Tibial nerve (tissue), 4 donors: Measurements from ENCODE around the gene TRABD2A. TPM values are rescaled to one million over a fixed set of nuclear protein-coding genes. Genes with fewer than 3 reads are reported as not detected.
"Not testable (repeated sequence)": the region's sequence is repeated elsewhere in the genome, so short reads cannot be mapped to it uniquely, and the experiment has no call there.

Experiments used
- DNase-seq, 2 donors: peaks; one replicate each; pipeline ENCODE4 v3.0.0-alpha.2; 2019; ENCODE audit warnings: low spot score in 2 of 2
- H3K27ac ChIP-seq, 4 donors: fragments of 200-600 bp; sonication (generic) in 3 of 4; one replicate each; pipeline ENCODE4 v1.5.1; 2017 to 2019; ENCODE audit warnings: mild to moderate bottlenecking in 1 of 4
- H3K27me3 ChIP-seq, 2 donors: fragments of 200-600 bp; sonication (generic) in 1 of 2; one replicate each; pipeline versions ENCODE4 v1.5.1 to v1.6.0; 2017 to 2019
- H3K36me3 ChIP-seq, 3 donors: fragments of 200-600 bp; sonication (generic); one replicate each; pipeline ENCODE4 v1.5.1; 2018 to 2019
- H3K4me1 ChIP-seq, 4 donors: fragments of 200-600 bp; sonication (generic) in 3 of 4; one replicate each; pipeline ENCODE4 v1.5.1; 2017 to 2019
- H3K4me3 ChIP-seq, 4 donors: fragments of 200-600 bp; sonication (generic) in 3 of 4; one replicate each; pipeline ENCODE4 v1.5.1; 2017 to 2019; ENCODE audit warnings: mild to moderate bottlenecking in 1 of 4, moderate library complexity in 1 of 4
- H3K9me3 ChIP-seq, 4 donors: fragments of 200-600 bp; sonication (generic) in 3 of 4; one replicate each; pipeline ENCODE4 v1.5.1; 2017 to 2019
- CTCF ChIP-seq, 5 experiments: fragments of 200-600 bp in 3 of 5; fragments of 450-650 bp in 2 of 5; sonication (generic) in 3 of 5; IDR thresholded peaks; one replicate each; pipeline ENCODE4 v1.5.1; 2016 to 2019; ENCODE audit warnings: antibody characterized with exemption in 5 of 5, mild to moderate bottlenecking in 3 of 5, moderate library complexity in 2 of 5
- EP300 ChIP-seq, 2 donors: sonication (generic); formaldehyde crosslinking; IDR thresholded peaks; one replicate each; pipeline ENCODE4 v1.6.1; 2017; ENCODE audit warnings: antibody characterized with exemption in 2 of 2, mild to moderate bottlenecking in 1 of 2
- POLR2A ChIP-seq, 2 donors: fragments of 450-650 bp; IDR thresholded peaks; one replicate each; pipeline ENCODE4 v1.6.1; 2017; ENCODE audit warnings: antibody characterized with exemption in 2 of 2, mild to moderate bottlenecking in 2 of 2, moderate library complexity in 2 of 2
- WGBS, 2 donors: methylation state at CpG; one replicate each; pipeline ENCODE4 v1.1.5; 2018; 5-methylcytosine and 5-hydroxymethylcytosine counted together
- total RNA-seq, 4 donors: library from RNA; depleted of rRNA; stranded (reverse); fragments of >200 nt; gene quantifications; one replicate each; pipeline ENCODE4 v1.1.0, GENCODE V29; 2016

TRABD2A gene
- total RNA-seq, 4 donors from 2014 or later, result 0.98 to 6.3 (median 1.7) TPM; not detected in 1

GRCh38 chr2:84875213-84875560 is 5.7 kb downstream of the TRABD2A start:
- peaks cover 0 to 8% (median 3%) of the 10 kb centered on the region in 4 donors for H3K4me1 ChIP-seq
- no peaks in the 10 kb centered on the region for H3K9me3 ChIP-seq
- TF ChIP-seq CTCF (IDR thresholded peaks at IDR 0.05), result no peak
- no peak for TF ChIP-seq POLR2A (IDR thresholded peaks at IDR 0.05)
- TF ChIP-seq EP300 (IDR thresholded peaks at IDR 0.05), result no peak
- H3K4me3 ChIP-seq, result no peak overlapping the region
- 55 to 64% methylated on average over 4 of the region's 4 CpGs for WGBS, 2 donors
- peaks cover 0 to 5% of the 10 kb centered on the region in 2 donors for H3K27me3 ChIP-seq
- no peak for DNase-seq
- H3K27ac ChIP-seq, result no peak overlapping the region
- H3K36me3 ChIP-seq, result no peaks in the 10 kb centered on the region

DNA sequence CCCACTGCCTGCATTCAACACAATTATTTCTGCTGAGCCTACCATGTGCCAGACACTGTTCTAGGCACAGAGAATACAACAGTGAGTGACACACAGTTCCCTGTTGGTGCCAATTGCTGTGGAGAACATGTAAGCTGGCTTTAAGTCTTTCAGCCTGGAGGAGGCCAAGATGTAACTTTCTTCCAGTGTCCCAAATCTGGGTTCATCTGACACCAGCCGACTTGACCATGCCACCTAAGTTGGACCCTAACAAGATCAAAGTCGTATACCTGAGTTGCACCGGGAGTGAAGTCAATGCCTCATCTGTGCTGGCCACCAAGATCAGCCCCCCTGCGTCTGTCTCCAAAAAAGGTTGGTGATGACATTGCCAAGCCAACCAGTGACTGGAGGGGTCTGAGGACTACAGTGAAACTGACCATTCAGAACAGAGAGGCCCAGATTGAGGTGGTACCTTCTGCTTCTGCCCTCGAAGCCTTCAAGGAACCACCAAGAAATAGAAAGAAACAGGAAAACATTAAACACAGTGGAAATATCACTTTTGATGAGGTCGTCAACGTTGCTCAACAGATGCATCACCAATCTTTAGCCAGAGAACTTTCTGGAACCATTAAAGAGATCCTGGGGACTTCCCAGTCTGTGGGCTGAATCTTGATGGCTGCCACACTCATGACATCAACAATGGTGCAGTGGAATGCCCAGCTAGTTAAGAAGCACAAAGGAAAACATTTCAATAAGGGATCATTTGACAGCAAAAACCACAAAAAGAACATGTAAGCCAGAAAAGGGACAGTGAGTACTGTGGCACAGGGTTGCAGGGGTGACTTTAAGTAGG is 6.3 kb downstream of the TRABD2A start:
- peaks cover 0 to 2% (median 0%) of the 10 kb centered on the region in 4 donors for H3K4me1 ChIP-seq
- 84 to 92% methylated on average over 7 of the region's 7 CpGs for WGBS, 2 donors
- H3K27ac ChIP-seq, result no peak overlapping the region
- TF ChIP-seq CTCF (IDR thresholded peaks at IDR 0.05) (no peak), EP300 (IDR thresholded peaks at IDR 0.05) (no peak), POLR2A (IDR thresholded peaks at IDR 0.05) (no peak)
- H3K9me3 ChIP-seq, result no peaks in the 10 kb centered on the region
- no peak overlapping the region for H3K4me3 ChIP-seq
- no peak for DNase-seq
- H3K27me3 ChIP-seq, result no peaks in the 10 kb centered on the region
- H3K36me3 ChIP-seq, result no peaks in the 10 kb centered on the region

GRCh38 chr2:84873350-84873749 is 7.5 kb downstream of the TRABD2A start:
- H3K27ac ChIP-seq, result no peak overlapping the region
- WGBS, 2 donors, result 83 to 90% methylated on average over 5 of the region's 5 CpGs
- TF ChIP-seq EP300 (IDR thresholded peaks at IDR 0.05) (no peak), POLR2A (IDR thresholded peaks at IDR 0.05) (no peak), CTCF (IDR thresholded peaks at IDR 0.05) (no peak)

GRCh38 chr2:84872691-84873090 is 8.2 kb downstream of the TRABD2A start:
- DNase-seq, result not testable (repeated sequence)

More at GRCh38 chr2:84873350-84873749, 7.5 kb downstream of the TRABD2A start:
- H3K4me3 ChIP-seq, result no peak overlapping the region
- H3K9me3 ChIP-seq, result no peaks in the 10 kb centered on the region
- no peaks in the 10 kb centered on the region for H3K36me3 ChIP-seq
- H3K4me1 ChIP-seq, result no peaks in the 10 kb centered on the region
- no peaks in the 10 kb centered on the region for H3K27me3 ChIP-seq
- DNase-seq, result no peak

GRCh38 chr2:84870306-84870705 is 10.6 kb downstream of the TRABD2A start:
- WGBS, 2 donors, result 84 to 90% methylated on average over 6 to 11 of the region's 11 CpGs
- H3K27ac ChIP-seq, result no peak overlapping the region
- no peak overlapping the region for H3K4me3 ChIP-seq
- no peaks in the 10 kb centered on the region for H3K27me3 ChIP-seq
- no peaks in the 10 kb centered on the region for H3K9me3 ChIP-seq
- DNase-seq, result no peak
- no peak for TF ChIP-seq POLR2A (IDR thresholded peaks at IDR 0.05)
- TF ChIP-seq EP300 (IDR thresholded peaks at IDR 0.05), result no peak
- no peak for TF ChIP-seq CTCF (IDR thresholded peaks at IDR 0.05)
- H3K36me3 ChIP-seq, result no peaks in the 10 kb centered on the region
- H3K4me1 ChIP-seq, result no peaks in the 10 kb centered on the region

More at GRCh38 chr2:84872691-84873090, 8.2 kb downstream of the TRABD2A start:
- not testable (repeated sequence) for H3K27me3 ChIP-seq, H3K4me3 ChIP-seq, H3K9me3 ChIP-seq, H3K27ac ChIP-seq, H3K36me3 ChIP-seq, H3K4me1 ChIP-seq
- 89 to 91% methylated on average over 9 of the region's 9 CpGs for WGBS, 2 donors

- H3K9me3 ChIP-seq, DNase-seq, H3K27me3 ChIP-seq, H3K36me3 ChIP-seq, H3K4me1 ChIP-seq, H3K4me3 ChIP-seq, H3K27ac ChIP-seq: not testable (repeated sequence)
- 96 to 99% methylated on average over 4 of the region's 4 CpGs for WGBS, 2 donors
Observed at GRCh38 chr2:84868327-84868726, 12.6 kb downstream of the TRABD2A start.
